ENCODE results near the gene ATG4D.

ATG4D gene

GRCh38 chr19:10574462-10574861 is 30.8 kb downstream of the ATG4D start:
- no peak overlapping the region for H3K27ac ChIP-seq
- DNase-seq (ENCODE audit: low read depth, low spot score) = no peak
- TF ChIP-seq POLR2AphosphoS5 (IDR thresholded peaks at IDR 0.05; ENCODE audit: borderline replicate concordance, low read depth, low read length) = no peak
- no peak for TF ChIP-seq EZH2 (IDR thresholded peaks at IDR 0.05)
- no peak for TF ChIP-seq FOXP2 (optimal IDR thresholded peaks at IDR 0.05; ENCODE audit: control extremely low read depth, extremely low read length, insufficient read depth)
- no peak overlapping the region for H3K4me3 ChIP-seq
- H3K36me3 ChIP-seq (ENCODE audit: insufficient read depth, low read length) = no peaks in the 10 kb centered on the region
- no peak overlapping the region for H3K9ac ChIP-seq (ENCODE audit: insufficient read length)
- H3K9me3 ChIP-seq (ENCODE audit: low read depth, low read length) = no peaks in the 10 kb centered on the region

- H3K9ac ChIP-seq (ENCODE audit: insufficient read length) = no peak overlapping the region
- no peaks in the 10 kb centered on the region for H3K36me3 ChIP-seq (ENCODE audit: insufficient read depth, low read length)
- H3K4me3 ChIP-seq = no peak overlapping the region
- TF ChIP-seq EZH2 (IDR thresholded peaks at IDR 0.05) = no peak
- TF ChIP-seq POLR2AphosphoS5 (IDR thresholded peaks at IDR 0.05; ENCODE audit: borderline replicate concordance, low read depth, low read length) = no peak
- no peak for TF ChIP-seq FOXP2 (optimal IDR thresholded peaks at IDR 0.05; ENCODE audit: control extremely low read depth, extremely low read length, insufficient read depth)
- H3K9me3 ChIP-seq (ENCODE audit: low read depth, low read length) = no peaks in the 10 kb centered on the region
- DNase-seq (ENCODE audit: low read depth, low spot score) = no peak
- no peak overlapping the region for H3K27ac ChIP-seq
Observed at GRCh38 chr19:10575011-10575716, 31.5 kb downstream of the ATG4D start.

DNA sequence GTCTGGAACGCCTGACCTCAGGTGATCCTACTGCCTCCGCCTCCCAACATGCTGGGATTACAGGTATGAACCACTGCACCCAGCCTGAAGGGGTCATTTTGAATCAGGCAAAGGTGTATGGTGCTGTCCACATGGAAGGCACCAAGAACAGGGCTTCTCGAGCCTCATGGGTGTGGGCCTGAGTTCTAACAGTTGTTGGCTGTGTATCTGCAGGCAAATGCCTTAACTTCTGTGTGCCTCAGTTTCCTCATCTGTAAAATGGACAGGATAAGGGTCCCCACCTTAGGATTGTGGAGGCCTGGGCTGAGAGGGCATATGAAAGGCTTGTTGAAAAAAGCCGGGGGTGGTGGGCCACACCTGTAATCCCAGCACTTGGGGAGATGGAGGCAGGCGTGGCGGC is 34.2 kb downstream of the ATG4D start:
- no peak for TF ChIP-seq EZH2 (IDR thresholded peaks at IDR 0.05)
- no peak for TF ChIP-seq POLR2AphosphoS5 (IDR thresholded peaks at IDR 0.05; ENCODE audit: borderline replicate concordance, low read depth, low read length)
- no peak for TF ChIP-seq FOXP2 (optimal IDR thresholded peaks at IDR 0.05; ENCODE audit: control extremely low read depth, extremely low read length, insufficient read depth)
- no peak overlapping the region for H3K27ac ChIP-seq

DNA sequence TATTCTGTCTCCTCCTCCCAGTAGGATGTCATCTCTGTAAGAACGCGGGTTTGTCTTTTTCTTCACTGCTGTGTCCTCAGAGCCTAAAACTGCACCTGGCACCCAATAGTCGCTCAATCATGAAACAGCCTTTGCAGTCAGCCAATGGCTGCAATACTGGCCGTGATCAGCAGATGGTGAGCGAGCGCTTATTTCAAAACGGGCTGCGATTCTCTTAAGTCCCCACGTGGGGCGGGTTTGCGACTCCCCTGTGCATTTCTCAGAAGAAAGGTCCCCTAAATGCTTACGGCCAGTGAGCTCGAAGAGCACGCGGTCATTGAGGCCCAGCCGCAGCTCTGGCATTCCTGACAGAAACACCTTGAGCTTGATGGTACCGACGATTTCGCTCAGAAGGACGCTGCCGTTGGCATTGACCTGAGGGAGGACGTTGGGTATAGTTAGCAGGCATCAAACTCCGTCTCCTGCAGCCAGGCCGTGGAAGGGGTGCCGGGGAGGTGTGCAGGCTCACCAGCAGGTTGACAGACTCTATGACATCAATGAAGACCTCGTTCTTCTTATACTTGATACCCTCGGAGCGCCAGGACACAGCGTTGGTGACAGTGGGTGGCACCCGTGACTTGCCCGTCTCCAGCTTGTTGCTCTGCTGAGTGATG is 37.4 kb downstream of the ATG4D start:
- H3K9ac ChIP-seq (ENCODE audit: insufficient read length) = no peak overlapping the region

More for the DNA sequence above, 34.2 kb downstream of the ATG4D start:
- Histone ChIP-seq H3K4me3 (no peak overlapping the region), H3K9me3 (ENCODE audit: low read depth, low read length) (no peaks in the 10 kb centered on the region), H3K9ac (ENCODE audit: insufficient read length) (no peak overlapping the region), H3K36me3 (ENCODE audit: insufficient read depth, low read length) (no peaks in the 10 kb centered on the region)
- no peak for DNase-seq (ENCODE audit: low read depth, low spot score)

GRCh38 chr19:10582091-10582490 is 38.4 kb downstream of the ATG4D start:
- Histone ChIP-seq H3K36me3 (ENCODE audit: insufficient read depth, low read length) (no peaks in the 10 kb centered on the region), H3K4me3 (no peak overlapping the region), H3K27ac (no peak overlapping the region), H3K9ac (ENCODE audit: insufficient read length) (no peak overlapping the region), H3K9me3 (ENCODE audit: low read depth, low read length) (no peaks in the 10 kb centered on the region)
- no peak for DNase-seq (ENCODE audit: low read depth, low spot score)
- TF ChIP-seq POLR2AphosphoS5 (IDR thresholded peaks at IDR 0.05; ENCODE audit: borderline replicate concordance, low read depth, low read length) = no peak
- no peak for TF ChIP-seq EZH2 (IDR thresholded peaks at IDR 0.05)
- TF ChIP-seq FOXP2 (optimal IDR thresholded peaks at IDR 0.05; ENCODE audit: control extremely low read depth, extremely low read length, insufficient read depth) = no peak

More for the DNA sequence above, 37.4 kb downstream of the ATG4D start:
- TF ChIP-seq POLR2AphosphoS5 (IDR thresholded peaks at IDR 0.05; ENCODE audit: borderline replicate concordance, low read depth, low read length) (no peak), FOXP2 (optimal IDR thresholded peaks at IDR 0.05; ENCODE audit: control extremely low read depth, extremely low read length, insufficient read depth) (peak; percentile 49), EZH2 (IDR thresholded peaks at IDR 0.05) (no peak)
- Histone ChIP-seq H3K9me3 (ENCODE audit: low read depth, low read length) (no peaks in the 10 kb centered on the region), H3K27ac (no peak overlapping the region), H3K36me3 (ENCODE audit: insufficient read depth, low read length) (no peaks in the 10 kb centered on the region), H3K4me3 (peak overlapping the region; percentile 71)
- peak; percentile 66 for DNase-seq (ENCODE audit: low read depth, low spot score)

GRCh38 chr19:10583036-10583776 is 39.5 kb downstream of the ATG4D start:
- no peak overlapping the region for H3K9ac ChIP-seq (ENCODE audit: insufficient read length)
- H3K4me3 ChIP-seq = no peak overlapping the region
- DNase-seq (ENCODE audit: low read depth, low spot score) = no peak
- H3K27ac ChIP-seq = no peak overlapping the region
- H3K36me3 ChIP-seq (ENCODE audit: insufficient read depth, low read length) = no peaks in the 10 kb centered on the region
- no peaks in the 10 kb centered on the region for H3K9me3 ChIP-seq (ENCODE audit: low read depth, low read length)
- TF ChIP-seq EZH2 (IDR thresholded peaks at IDR 0.05) (no peak), FOXP2 (optimal IDR thresholded peaks at IDR 0.05; ENCODE audit: control extremely low read depth, extremely low read length, insufficient read depth) (no peak), POLR2AphosphoS5 (IDR thresholded peaks at IDR 0.05; ENCODE audit: borderline replicate concordance, low read depth, low read length) (no peak)

DNA sequence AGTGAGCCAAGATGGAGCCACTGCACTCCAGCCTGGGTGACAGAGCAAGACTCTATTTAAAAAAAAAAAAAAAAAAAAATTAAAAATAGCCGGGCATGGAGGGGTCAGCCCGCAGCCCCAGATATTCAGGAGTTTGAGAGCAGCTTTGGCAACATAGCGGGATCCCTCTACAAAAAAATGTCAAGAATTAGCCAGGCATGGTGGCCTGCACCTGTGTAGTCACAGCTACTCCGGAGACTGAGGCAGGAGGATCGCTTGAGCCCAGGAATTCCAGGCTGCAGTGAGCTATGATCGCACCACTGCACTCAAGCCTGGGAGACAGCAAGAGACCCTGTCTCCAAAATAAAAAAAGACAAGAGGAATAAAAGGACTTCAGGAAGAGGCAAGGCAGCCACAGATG is 42.7 kb downstream of the ATG4D start:
- DNase-seq (ENCODE audit: low read depth, low spot score) = no peak
- TF ChIP-seq POLR2AphosphoS5 (IDR thresholded peaks at IDR 0.05; ENCODE audit: borderline replicate concordance, low read depth, low read length) = no peak
- no peak for TF ChIP-seq FOXP2 (optimal IDR thresholded peaks at IDR 0.05; ENCODE audit: control extremely low read depth, extremely low read length, insufficient read depth)
- no peak for TF ChIP-seq EZH2 (IDR thresholded peaks at IDR 0.05)
- Histone ChIP-seq H3K27ac (no peak overlapping the region), H3K9me3 (ENCODE audit: low read depth, low read length) (no peaks in the 10 kb centered on the region), H3K36me3 (ENCODE audit: insufficient read depth, low read length) (no peaks in the 10 kb centered on the region), H3K4me3 (no peak overlapping the region), H3K9ac (ENCODE audit: insufficient read length) (no peak overlapping the region)
